HG02588 (cell line): ENCODE data around the gene QDPR.
"Not testable (repeated sequence)": the region's sequence is repeated elsewhere in the genome, so short reads cannot be mapped to it uniquely, and the experiment has no call there.

Experiments
- ATAC-seq: cut with Tn5 transposase; IDR thresholded peaks from one replicate; pipeline ENCODE4 v1.9.1; 2021; ENCODE audit warnings: mild to moderate bottlenecking, moderate library complexity; ENCODE audit not compliant: unreplicated experiment

QDPR gene

DNA sequence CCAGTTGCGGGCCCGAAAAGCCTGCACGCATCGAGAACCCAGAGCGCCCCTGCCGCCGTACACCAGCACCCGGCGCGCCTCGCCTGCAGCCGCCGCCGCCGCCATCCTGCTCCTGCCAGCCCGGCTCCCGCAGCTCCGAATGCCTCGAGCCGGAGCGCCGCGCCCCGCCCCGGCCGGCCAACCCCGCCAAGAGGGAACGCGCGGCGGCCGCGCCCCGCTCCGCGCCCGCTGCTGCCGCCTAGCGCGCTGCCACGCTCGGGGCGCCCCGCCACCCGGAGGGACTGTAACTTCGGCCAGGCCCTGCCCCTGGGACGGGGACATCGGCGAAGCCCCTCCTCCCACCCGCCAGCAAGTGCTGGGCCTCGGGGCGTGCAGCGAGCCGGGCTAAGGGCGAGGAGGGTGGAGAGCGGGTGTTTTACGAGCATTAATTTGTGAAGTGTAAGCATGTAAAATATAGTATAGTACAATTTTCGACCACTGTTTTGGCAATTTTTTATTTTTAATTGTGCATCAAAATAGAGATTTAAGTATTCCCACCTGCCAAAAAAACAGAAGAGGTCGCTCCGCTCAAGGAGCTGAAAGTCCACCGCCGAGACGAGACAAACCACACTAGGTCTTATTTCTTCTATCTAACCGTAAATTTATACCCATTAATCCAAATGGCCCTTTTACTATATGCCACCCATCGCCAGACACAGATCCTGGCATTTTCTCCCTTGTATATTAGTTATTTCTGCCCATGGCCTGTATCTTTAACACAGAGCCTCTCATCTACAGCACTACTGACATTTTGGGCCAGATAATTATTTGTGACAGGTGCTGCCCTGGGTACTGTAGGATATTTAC is at the start of gene QDPR:
Gene QDPR (minus strand): TSS at position 141 of the 846 bp plus-strand sequence. CDS start 36 bp downstream, at position 105.
- peak; percentile 98 for ATAC-seq

DNA sequence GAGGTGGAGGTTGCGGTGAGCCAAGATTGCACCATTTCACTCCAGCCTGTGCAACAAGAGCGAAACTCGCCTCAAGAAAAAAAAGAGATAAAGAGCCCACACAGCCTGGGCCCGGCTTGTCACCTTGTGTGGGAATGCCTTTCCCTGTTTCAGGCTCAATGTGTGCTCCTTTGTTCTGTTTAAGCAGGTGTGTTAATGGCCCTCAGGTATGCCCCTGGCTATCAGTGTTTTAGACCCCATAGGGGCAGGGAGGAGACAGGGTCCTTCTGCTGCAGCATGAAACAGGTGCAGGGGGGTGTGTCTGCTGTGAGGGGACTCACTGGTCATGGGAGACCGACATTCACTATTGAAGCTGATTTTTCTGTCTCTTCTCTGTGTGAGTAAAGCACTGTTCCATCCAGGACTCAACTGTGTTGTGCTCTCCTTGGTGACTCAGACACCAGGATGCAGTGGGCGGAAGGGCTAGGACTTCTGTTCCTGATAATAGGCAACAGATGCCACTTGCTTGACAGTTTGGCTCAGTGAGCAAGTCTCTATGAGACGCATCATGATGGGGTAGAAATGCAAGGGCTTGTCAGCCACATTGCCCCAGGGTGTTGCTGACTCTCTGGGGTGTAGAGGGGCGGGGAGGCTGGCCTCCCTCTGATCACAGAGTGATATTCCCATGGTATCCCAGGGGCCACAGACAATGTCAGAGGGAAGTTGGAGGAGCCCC is 49.5 kb upstream of the QDPR start:
- no peak for ATAC-seq

DNA sequence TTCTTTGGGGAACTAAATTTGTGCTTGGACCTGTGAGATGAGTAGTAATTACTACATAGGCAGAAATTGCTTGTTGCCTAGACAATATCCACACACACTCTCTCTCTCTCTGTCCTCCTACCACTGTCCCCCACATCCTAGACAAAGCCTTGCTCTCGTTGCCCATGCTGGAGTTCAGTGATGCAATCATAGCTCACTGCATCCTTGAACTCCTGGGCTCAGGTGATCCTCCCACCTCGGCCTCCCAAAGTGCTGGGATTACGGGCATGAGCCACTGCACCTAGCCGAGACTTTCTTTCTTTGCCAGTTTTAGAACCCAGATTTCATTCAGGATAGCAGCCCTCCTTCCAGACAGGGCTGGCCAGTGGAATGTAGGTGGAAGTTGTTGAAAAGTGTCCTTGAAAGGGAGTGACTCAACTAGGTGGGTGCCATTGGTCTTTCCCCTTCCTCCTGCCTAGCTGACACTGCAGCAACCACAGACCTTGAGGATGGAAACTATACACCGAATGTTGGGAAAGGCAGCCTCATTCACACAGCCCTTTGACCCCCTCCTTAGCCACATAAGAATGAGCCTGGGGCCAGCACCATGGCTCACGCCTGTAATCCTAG is 48.3 kb upstream of the QDPR start:
- no peak for ATAC-seq

DNA sequence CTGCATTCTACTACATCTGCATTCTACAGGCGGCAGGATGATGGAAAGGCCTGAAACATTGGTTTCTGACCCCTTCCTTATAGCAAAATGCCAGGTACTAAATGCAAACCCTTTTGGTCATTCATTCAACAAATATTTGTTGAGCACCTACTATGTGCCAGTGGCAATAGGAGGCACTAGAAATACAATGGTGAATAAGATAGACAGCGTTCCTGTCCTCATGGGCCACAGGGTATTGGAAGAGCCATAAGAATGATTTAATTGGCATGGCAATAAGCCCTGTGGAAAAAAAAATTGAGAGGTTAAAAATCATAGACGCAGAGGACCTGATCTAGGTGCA is 47.8 kb upstream of the QDPR start:
- ATAC-seq, result no peak

DNA sequence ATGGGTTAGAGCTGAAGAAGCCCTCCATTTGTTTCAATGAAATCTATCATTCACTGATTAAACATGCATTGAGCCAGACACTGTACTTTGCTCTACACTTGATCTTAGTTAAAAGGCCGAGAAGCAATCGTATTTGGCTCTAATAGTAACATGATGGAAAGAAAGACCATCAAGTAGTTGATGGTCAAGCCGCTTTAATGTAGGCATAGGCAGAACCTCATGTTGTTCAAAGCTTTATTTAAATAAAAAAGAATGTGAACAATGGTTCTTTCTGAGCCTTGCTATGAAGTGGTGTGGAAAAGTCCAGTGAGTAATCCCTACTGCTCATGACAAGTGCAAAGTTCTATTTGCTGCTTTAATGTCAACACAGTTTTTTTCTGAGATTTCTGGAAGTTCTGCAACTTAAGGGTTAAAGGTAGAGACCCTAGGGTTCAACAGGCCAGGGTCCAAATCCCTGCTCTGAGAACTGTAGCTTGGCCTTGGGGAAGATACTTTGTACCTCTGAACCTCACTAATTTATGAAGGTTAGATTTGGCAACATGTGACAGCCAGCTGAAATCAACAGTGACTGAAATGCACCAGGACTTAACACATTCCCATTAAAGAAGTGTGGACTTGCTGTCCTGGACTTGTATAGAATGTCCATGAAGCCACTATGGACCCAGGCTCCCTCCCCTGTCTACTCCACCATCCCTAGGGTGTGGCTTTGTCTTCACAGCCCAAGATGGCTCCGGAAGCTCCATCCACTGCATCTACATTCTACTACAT is 47.2 kb upstream of the QDPR start:
- no peak for ATAC-seq

DNA sequence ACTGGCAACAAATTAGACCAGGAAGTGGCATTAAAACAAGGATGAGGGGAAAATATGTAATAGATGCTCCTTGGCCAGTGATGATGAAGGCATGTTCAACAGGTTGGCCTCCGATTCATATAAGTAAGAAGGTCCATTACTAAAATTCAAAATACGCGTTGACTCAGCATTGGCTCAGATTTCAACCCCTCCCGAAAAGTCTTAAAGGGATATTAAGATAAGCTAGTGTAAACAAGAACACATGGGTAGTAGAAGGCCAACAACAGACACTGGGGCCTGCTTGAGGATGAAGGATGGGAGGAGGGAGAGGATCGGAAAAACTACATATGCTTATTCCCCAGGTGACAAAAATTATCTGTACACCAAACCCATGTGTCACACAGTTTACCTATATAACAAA is 46.0 kb upstream of the QDPR start:
- ATAC-seq, result no peak

DNA sequence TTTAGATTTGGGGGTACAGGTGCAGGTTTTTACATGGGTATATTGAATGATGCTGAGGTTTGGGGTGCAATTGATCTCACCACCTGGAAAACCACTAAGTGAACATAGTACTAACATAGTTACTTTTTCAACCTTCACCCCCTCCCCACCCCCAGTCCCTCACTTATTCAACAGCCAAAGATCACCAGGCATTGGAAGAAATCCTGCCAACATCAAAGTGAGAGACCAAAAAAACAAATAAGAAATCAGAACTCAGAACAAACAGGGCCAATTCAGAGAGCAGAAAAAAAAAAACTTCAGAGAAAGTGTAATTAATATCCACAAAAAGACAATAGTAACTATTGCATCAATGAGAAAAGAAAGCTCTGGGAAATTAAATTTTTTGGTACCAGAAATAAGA is 44.6 kb upstream of the QDPR start:
- ATAC-seq, result no peak

DNA sequence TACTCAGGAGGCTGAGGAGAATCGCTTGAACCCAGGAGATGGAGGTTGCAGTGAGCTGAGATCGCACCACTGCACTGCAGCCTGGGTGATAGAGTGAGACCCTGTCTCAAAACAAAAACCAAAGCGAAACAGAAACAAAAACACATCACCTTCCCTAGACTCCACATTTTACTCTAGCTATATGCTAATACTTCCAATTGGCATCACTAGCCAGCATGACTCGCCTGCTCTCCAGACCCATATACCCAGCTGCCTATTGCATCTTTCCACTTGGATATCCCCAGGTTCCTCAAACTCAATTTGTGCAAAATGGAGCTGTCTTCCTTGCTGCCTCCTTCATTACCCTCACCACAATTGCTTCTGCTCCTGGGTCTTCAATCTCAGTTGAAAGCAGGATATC is 42.7 kb upstream of the QDPR start:
- no peak for ATAC-seq

DNA sequence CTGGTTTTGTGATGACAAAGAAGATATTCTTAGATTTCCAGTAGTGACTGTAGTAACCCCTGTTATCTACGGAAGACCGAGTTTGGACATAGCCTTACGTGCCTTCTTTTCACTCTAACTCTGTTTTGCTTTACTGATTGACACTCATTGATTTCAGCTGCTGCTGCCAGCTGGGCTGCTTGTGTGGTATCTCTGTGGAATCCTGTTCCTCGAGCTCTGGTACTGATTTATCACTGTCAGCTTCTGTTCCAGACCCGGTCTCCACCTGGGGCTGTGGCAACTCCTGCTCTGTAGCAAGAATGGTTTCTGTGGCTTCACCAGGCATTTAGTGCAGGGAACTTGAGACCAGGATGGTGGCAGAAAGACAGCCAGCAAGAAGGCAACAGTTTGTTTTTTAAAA is 40.5 kb upstream of the QDPR start:
- no peak for ATAC-seq

DNA sequence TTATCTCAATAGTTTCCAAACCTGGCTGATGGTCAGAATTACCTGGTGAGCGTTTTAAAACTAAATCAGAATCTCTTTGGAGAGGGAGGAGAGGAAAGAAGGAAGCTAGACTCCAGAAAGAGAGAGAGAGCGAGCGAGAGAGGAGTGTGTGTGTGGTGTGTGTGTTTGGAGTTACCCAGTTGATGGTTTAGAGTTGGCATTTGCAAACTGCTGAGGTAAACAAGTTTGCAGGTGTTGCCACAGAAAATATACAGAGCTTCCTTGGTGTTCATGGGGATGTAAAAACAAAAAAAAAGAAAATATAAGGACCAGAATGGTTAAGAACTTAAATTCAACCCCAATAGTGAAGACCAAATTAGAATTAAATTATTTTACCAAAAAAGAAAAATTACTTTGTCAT is 38.7 kb upstream of the QDPR start:
- ATAC-seq, result no peak

DNA sequence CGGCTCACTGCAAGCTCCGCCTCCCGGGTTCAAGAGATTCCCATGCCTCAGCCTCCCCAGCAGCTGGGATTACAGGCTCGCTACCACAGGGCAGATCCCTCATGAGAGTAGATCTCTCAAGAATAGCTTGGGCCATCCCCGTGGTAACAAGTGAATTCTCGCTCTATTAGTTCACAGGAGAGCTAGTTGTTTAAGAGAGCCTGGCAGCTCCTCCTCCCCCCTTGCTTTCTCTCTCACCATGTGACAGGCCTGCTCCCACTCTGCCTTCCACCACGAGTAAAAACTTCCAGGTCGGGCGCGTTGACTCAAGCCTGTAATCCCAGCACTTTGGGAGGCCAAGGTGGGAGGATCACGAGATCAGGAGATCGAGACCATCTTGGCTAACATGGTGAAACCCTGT is 34.8 kb upstream of the QDPR start:
- ATAC-seq, result no peak

DNA sequence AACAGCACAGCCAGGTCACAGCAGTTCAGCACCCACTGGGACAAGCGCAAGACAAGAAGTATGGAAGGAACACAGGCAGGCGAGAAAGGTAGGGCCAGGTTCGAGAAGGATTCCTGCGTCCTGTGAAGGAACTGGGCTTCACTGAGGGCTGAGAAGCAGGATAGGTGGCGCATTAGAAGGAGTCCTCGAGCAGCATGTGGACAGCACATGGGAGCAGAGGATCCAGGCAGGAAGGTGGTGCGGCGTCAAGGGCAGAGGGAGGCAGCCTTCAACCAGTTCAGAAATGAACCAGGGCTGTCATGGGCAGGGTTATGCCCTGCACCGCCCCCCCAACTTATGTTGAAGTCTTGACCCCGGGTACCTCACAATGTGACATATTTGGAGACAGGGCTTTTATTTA is 34.3 kb upstream of the QDPR start:
- no peak for ATAC-seq

DNA sequence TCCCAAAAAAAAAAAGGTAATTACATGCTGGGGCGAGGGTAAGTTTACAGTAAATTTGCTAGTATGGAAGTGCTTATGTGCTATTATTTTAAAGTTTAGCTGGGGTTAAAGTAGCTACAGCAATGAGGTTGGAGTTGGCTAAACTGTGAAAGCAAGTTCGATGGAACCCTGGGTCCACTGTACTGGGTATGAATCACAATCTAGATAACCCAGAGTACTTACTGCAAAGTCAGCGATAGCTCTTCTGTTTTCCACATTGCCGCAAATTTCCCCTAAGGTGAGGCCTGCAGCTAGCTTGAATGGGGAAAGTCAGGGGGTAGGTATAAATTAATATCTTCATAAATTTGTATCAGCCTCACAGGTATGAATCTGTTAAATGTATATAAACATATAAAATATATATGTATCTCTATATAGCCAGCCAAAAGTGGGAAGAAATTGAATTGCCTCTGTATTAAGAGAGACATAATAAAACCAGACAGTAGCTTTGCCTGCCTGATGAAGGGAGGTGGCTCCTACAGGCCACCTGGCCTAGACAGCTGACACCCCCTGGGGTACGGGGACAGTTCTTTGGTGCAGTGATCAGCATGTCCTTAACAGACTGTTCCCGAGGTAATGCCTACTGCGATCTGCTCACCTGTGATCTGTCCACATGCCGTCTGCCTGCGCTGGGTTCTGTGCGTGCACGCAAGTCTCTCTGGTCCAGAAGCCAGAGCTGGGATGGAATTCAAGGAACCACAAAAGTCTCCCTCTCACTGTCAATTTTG is 33.7 kb upstream of the QDPR start:
- ATAC-seq, result no peak

DNA sequence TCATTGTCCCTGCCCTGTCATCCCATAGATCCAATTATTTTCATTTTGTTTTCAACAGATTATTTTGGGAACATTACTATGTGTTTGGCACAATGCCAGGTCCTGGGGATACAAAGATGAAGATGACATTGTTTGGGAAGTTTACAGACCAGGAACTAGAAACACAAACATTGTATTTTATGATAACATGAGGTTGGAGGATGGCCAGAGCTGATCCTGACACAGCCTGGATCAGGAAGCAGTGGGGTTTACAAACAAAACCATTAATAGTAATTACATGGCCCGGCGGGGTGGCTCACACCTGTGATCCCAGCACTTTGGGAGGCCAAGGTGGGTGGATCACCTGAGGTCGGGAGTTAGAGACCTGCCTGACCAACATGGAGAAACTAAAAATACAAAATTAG is 32.9 kb upstream of the QDPR start:
- no peak for ATAC-seq

DNA sequence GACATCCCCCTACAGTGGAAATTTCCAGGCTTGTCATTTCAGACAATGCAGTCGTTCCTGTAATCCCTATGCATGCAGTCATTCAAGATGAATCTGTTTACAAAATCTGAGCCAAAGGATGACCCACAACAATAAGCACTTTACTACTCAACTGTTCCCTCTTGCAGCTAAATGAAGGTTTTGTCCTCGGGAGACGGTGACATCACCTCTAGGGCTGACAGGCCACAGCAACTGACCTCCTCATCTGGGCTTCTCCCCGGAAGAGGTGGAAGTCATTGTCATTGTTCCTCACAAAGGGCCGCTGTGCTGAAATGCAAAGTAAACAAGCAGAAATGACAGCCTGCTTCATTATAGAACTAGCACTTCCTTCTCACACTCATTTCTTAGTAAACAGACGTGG is 32.3 kb upstream of the QDPR start:
- no peak for ATAC-seq

DNA sequence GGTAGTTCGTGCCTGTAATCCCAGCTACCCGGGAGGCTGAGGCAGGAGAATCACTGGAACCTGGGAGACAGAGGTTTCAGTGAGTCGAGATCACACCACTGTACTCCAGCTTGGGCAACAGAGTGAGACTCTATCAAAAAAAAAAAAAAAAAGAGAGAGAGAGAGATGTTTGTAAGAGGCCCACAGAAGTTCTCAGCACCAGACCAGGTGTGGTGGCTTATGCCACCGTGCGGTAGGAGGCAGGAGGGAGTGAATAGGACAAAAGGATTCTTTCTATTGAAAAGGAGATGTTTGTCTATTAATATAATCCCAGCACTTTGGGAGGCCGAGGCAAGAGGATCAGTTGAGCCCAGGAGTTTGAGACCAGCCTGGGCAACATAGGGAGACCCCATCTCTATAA is 25.2 kb upstream of the QDPR start:
- not testable (repeated sequence) for ATAC-seq

DNA sequence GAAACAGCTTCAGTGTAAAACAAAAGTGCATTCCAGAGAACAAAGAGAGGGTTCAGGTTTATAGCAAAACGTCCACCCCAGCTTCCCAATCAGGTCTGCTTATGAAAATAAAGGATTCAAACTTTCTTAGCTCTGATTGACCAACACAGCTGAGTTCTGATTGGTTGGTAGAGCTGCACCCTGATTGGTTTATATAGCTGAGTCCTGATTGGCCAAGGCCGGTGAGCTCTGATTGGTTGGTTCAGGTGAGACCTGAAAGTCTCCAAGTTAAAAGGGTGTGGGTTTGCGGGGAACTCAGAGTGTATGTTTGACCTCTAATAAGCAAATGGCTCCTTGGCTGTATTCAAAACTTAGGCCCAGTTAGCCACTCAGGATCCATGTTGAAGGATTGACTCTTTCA is 24.0 kb upstream of the QDPR start:
- no peak for ATAC-seq

DNA sequence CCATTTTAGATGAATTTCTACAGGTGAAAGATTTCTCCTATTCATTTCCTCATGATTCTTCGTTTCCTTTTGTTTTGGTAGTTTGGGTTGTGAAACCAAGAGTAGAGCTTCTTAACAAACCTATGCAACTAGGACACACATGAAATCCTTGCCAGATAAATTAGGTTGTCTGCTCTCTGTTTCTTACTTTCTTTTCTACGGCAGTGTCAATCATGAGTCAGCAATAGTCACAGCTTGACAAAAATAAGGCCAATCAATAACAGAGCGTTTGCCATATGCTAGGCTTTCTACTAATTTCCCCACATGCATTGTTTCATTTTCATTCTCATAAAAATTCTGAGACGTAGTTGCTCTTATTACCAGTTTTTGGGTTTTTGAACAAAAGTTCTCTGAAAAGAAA is 23.4 kb upstream of the QDPR start:
- no peak for ATAC-seq

DNA sequence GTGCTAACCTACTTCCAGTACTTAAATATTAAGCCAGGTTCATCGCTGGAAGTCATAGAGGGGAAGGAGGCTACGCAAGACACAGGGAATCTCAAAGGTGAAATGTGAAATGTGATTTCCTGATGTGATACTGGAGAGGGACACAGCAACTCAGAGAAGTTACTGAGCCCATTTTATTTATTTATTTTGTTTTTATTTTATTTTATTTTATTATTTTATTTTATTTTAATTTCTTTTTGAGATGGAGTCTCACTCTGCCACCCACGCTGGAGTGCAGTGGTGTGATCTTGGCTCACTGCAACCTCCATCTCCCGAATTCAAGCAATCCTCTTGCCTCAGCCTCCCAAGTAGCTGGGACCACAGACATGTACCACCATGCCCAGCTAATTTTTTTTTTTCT is 22.8 kb upstream of the QDPR start:
- no peak for ATAC-seq

DNA sequence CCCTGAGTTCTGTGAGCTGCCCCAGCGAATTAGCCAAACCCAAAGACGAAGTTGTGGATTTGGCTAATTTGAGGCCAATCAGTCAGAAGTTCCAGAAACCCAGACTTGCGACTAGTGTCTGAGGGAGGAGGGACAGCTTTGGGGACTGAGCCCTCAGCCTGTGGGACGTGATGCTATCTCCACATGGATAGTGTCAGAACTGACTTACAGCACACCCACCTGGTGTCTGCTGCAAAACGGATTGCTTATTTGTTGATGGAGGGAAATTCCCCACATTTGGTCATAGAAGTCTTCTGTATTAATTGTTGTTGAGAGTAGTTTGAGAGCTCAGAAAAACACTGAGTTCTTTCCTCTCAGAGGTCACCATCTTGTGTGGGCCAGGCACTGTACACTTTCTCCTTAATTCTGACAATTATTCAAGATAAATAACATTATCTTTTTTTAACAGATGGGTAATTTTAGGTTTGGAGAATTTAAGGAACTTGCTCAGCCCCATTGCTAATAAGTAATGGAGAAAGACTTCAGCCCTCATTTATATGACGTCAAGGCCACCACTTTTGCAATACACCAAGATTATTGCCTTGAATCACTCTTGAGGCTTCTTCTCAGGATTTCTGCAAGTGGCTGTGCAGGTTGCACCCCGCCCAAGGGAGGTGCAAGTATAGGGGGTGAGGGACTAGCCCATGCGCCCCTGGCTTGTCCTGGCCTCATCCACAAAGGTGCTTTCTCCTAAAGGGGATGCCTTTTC is 19.8 kb upstream of the QDPR start:
- no peak for ATAC-seq
